Transverse colon (tissue), 3 donors: ENCODE measurements around the gene ZNF77.

ENCODE experiments used
- CTCF ChIP-seq, 5 experiments: fragments of 200-600 bp in 3 of 5; fragments of 450-650 bp in 2 of 5; sonication (generic) in 3 of 5; IDR thresholded peaks; 1 replicate in 2 of 5; 2 replicates in 3 of 5; pipeline ENCODE4 v1.5.1; 2016 to 2017; ENCODE audit warnings: antibody characterized with exemption in 5 of 5, inconsistent platforms in 3 of 5, mild to moderate bottlenecking in 2 of 5, moderate library complexity in 1 of 5
- POLR2A ChIP-seq: fragments of 450-650 bp; IDR thresholded peaks from one replicate; pipeline ENCODE4 v1.6.1; 2016; ENCODE audit warnings: antibody characterized with exemption, mild to moderate bottlenecking, moderate library complexity

- TF ChIP-seq POLR2A (no peak), CTCF (IDR thresholded peaks at IDR 0.05) (no peak)
Measured at GRCh38 chr19:2926341-2927031, 18.3 kb downstream of the ZNF77 start.
